ENCODE data around the gene CORIN.

DNA sequence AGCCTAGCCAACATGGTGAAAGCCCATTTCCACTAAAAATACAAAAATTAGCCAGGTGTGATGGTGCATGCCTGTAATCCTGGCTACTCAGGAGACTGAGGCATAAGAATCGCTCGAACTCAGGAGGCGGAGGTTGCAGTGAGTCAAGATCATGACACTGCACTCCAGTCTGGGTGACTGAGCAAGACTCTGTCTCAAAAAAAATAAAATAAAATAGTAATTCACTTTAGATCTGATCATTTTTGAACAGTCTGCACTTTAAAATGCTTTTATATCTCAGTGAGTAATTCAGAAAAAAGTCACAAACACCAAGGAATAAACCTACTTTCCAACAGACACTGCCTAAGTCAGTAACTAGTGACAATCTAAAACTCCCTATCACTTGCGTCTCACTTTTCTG lies 25.6 kb upstream of the CORIN start:
- TF ChIP-seq, protein P1, sequence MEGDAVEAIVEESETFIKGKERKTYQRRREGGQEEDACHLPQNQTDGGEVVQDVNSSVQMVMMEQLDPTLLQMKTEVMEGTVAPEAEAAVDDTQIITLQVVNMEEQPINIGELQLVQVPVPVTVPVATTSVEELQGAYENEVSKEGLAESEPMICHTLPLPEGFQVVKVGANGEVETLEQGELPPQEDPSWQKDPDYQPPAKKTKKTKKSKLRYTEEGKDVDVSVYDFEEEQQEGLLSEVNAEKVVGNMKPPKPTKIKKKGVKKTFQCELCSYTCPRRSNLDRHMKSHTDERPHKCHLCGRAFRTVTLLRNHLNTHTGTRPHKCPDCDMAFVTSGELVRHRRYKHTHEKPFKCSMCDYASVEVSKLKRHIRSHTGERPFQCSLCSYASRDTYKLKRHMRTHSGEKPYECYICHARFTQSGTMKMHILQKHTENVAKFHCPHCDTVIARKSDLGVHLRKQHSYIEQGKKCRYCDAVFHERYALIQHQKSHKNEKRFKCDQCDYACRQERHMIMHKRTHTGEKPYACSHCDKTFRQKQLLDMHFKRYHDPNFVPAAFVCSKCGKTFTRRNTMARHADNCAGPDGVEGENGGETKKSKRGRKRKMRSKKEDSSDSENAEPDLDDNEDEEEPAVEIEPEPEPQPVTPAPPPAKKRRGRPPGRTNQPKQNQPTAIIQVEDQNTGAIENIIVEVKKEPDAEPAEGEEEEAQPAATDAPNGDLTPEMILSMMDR (IDR thresholded peaks at IDR 0.05; ENCODE audit: borderline replicate concordance, extremely low read depth, low read length, poor library complexity, severe bottlenecking) = no peak
- no peak for TF ChIP-seq EZH2 (IDR thresholded peaks at IDR 0.05; ENCODE audit: borderline replicate concordance, low read depth, low read length, severe bottlenecking)

All from DND-41 (cell line).